Left renal pelvis (tissue), 4 donors: ENCODE measurements around the gene LPIN3. TPM values are rescaled to one million over a fixed set of nuclear protein-coding genes. Genes with fewer than 3 reads are reported as not detected.

Experiments
- DNase-seq, 4 donors: peaks; one replicate each; pipeline ENCODE4 v3.0.0-alpha.2; 2013; ENCODE audit warnings: low read depth in 4 of 4, low spot score in 3 of 4
- polyA plus RNA-seq, 4 donors: library from polyadenylated mRNA; unstranded; fragments of 120-200 nt; gene quantifications; one replicate each; pipeline ENCODE4 v1.2.1, GENCODE V29; 2013; ENCODE audit not compliant: insufficient read length in 4 of 4

Gene LPIN3
- polyA plus RNA-seq, 4 donors, result 5.6 to 19.6 (median 10.5) TPM

DNA sequence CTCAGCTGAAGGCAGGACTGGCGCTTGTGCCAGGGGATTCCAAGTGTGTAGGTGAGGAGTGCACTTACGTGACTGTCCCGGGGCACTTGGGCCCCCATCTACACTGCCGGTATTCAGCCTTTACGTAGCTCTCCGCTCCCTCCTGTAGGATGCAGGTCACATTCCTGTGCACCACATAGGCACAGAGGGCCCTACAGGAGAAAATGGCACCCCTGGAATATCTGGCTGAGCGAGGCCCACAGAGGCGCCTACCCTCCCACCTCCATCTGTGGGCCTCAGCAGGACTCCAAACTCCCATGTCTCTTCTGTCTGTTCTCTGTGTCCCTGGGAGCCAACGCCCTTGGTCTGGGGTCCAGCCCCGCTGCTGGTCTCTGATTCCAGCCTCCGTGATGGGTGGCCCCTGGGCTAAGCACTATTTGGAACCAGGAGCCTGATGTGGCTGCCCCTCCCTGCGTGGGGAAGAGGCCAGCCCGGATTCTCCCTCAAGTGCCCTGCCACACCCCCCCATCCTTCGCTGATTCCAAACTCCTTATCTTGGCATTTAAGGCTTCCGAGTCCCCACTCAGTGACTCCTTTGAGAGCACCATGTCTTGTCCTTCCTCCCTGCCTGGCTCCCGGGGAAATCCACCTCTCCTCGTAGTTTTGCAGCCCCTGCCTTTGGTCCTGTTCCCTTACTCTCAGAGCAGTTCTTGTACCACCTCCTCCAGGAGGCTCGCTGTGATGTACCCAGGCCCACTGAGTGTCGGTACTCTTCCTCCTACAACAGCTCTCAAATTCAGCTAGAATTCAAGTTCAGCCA is 24.5 kb downstream of the LPIN3 start:
- DNase-seq, result no peak

DNA sequence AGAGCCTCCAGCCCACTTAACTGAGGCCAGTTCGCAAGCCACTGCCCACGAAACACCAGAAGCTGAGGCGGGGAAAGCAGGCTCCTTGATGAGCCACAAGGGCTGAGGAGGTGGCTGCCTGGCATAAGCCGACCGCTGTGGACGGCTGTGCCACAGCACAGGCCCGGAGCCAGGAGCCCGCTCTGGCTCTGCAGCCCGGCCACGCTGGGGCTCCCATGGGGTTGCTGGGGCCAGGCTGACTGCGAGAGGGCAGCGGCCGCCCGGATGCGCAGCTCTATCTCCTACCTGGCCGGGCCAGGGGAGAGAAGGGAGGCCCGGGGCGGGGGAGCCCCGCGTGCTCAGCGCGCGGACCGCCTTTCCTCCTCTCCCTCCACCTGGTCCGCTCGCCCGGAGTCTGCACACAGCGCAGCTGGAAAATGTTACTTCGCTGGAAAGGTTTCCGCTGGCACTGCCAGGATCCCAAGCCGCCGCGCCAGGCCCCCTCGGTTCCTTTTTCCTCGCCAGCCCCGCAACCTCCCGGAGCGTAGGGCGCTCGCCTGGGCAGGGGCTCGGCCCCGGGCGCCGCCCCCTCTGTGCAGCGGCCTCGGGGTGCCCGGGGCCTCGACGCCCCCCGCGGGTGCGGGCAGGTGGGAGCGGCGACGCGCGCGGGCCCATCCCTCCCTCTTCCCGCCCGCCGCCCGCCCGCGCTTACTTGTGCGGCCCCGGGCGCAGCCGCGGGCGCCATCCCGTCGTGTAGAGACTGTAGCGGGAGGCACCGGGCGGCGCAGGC is 25.3 kb downstream of the LPIN3 start:
- DNase-seq, result no peak

DNA sequence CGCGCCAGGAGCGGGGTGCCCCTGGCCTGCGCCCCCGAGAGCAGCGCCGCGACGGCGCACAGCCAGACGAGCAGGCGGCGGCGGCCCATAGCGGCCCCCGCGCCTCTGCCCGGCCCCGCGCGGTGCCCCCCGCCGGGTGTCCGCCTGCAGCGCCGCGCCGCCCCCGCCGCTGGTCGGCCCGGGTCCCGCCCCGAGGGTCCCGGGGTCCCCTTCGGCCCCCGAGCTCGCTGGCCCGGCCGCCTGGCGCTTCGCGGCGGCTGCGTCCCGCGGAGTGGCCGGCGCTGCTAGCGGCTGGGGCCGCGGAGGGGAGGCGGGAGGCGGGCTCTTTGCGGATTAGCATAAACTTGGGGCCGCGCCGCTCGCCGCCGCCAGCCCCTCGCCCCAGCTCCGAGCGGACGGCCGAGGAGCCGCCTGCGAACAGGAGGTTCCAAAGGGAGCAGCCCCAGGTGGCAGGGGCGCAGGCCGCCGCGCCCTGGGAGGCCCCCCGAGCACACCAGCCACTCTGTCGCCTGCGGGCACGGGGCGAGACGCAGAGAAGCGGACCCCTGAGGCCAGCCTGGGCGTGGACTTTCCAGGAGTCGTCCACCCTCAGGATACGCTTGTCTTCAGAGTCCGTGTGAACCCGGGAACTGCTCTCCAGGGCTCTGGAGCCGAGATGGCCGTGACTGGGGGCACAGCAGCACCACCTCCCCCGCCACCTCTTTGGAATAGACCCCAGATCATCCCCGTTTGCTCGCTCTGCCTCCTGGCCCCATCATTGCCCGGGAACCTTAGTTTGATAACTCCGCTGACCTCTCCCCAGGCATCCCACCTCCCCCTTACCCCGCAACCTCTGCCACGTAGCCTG is 26.1 kb downstream of the LPIN3 start, which contains the start of gene EMILIN3:
EMILIN3 (minus strand) TSS at position 273 of the 847 bp plus-strand sequence; CDS start at position 89, 184 bp downstream.
- DNase-seq, result no peak

DNA sequence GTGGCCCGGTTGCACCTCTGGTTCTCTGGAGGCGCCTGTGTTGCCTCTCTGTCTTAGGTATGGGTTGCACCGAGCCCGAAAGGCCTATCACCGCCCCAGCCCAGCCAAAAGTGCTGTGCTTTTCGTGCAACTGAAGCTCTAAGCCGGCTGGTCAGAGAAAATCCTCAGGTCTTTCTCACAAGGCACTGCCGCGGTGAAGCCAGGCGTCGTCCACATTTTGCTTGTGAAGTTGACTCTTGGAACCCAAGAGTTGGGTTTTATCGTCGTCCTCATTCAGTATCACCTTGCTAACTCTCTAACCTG is 26.7 kb downstream of the LPIN3 start:
- DNase-seq, result no peak

DNA sequence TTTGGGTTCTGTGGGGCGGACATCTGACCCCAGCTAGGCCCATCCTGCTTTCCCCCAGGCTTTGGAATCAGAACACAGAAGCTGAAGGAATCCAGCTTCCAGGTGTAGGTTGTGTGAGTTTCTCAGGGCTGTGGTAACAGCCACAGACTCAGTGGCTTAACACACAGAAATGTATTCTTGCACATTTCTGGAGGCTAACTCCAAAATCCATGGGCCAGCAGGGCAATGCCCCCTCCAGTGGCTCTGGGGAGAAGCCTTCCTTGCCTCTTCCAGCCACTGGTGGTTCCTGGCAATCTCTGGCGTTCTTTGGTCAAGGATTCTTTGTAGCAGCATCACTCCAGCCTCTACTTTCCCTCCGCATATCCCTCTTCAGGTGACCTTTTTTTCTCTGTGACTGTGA is 27.3 kb downstream of the LPIN3 start:
- DNase-seq, result no peak

DNA sequence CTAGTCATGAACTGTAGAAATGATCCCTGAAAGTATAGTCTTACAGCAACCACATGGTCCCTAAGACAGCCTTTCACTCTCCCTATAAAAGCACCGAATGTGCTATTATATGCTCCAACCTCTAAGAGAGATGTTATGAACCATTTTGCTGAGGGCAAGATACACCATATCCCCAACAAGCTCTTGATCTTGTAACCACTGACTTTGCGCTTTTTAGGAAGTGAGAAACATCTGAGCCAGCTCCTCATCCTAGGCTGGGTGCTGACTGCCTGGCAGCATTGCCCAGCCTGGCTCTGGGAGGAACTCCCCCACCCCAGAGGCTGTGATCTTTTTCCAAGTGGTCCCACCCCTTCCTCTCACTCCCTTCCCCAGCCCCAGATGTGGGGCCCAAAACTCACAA is 29.1 kb downstream of the LPIN3 start:
- no peak for DNase-seq

DNA sequence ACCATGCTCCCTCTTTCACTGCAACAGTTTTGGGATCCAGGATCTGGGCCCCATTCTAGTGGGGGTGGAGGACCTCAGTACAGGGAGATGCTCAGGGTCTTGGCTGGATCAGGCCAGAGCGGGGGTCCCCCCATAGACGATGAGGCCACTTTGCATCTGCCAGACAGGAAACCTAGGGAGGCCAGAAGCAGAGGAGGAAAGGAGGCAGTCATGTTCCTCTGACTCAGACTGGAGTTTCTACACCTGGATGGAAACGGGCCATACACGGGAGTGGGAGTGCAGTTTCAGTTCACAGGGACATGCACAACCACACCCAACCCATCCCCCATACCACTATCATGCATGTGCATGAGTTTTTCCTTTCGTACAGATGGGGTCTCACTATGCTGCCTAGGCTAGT is 29.6 kb downstream of the LPIN3 start:
- DNase-seq, result no peak

DNA sequence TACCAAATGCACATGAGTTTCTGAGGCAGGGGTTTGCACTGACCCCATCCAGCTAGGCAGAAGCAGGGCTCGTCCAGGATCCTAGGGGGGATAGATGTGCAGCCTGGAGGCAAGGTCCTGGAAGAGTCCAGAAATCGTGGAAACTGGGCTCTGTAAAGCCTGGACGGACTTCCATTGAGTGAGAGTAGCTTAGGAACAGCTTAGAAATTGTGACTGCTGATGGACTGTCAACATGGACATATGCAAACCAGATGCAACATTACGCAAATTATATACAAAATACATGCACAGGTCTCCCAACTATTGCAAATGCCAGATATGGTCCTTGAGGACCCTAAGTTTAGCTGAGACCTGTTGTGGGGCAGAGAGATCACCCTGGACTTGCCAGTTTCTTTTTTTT is 30.8 kb downstream of the LPIN3 start:
- no peak for DNase-seq

DNA sequence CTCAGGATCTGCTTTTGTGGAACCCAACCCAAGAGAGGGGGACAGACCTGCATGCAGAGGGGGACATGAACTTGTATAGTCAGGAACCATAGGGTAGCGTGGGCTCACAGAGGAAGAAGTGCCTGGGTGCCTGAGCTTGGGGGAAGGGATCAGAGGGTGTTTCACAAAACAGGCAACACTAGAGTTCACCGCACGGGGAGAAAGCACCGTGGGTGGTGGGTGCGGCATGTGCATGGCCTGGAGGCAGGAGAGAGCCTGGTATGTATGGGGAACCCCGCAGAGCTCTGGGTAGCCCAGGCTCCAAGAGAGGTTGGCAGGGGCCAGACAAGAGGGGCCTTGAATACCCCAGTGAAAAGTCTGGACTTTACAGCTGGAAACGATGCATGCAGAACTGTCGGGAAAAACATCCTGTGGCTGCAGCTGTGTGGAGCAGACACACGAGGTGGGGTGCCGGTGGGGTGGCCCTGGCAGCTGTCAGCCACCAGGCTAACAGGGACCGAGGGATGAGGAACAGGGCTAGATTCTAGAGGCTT is 32.7 kb downstream of the LPIN3 start:
- DNase-seq, result no peak

DNA sequence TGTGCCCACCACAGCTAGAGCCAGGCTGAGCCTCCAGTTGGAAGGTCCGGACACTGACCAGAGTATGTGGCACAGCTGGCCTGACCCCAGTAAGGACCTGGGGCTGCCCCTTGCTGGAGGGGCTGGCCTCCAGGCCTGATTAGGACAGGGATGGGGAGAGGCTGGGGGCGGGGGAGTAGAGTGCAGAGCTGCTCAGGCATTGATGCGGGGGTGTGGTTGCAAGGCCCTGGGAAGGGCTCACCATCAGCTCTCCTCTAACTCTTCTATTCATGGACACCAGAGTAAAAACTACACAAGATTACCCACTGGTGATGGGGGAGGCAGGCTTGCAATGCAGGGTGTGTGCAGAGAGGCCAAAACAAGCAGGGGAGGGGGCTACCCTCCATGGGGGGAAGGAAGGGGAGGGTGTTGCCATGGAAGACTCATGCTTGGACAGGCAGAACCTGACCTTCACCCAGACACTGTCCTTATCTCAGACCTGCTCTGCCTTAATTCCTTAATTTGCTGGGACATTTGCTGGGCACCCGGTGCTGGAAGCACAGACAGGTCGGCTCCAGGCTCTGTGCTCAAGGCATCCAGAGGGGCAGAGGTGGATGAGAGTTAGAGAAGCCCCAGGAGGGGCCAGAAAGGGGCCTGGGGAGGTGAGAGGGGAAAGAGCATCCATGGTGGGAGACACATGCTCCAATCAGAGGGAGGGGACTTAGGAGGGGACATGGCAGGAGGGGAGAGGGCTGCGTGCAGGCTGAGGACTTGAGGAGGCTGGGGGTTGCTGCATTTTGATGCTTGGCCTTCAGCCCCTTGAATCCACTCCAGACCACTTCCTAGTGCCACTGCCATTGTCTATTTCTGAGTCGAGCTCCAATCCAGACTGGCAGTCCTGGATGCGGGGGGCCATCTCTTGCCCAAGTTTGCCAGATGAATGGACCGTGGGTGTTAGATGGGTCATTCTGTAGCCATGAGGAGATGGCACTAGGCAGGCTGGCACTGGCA is 33.6 kb downstream of the LPIN3 start:
- DNase-seq, result no peak

DNA sequence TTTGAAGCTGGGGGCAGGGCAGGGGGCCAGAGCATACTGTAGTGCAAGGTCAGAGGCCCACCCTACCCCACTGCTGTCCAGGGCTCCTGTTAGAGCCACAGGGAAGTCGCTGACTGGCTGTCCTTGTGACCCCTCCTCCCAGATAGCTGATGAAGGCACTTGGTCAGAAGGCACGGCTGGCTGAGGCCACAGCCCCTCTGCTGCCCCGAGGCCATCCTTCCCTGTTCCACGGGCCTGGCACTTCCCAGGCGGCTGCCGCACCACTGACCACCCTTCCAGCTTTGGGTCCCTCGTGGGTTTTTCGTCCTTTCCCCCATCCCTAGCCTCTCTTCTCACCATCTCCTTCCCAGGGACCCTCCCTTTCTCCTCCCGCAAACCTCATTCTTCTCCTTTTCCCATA is 35.2 kb downstream of the LPIN3 start:
- DNase-seq, result no peak

DNA sequence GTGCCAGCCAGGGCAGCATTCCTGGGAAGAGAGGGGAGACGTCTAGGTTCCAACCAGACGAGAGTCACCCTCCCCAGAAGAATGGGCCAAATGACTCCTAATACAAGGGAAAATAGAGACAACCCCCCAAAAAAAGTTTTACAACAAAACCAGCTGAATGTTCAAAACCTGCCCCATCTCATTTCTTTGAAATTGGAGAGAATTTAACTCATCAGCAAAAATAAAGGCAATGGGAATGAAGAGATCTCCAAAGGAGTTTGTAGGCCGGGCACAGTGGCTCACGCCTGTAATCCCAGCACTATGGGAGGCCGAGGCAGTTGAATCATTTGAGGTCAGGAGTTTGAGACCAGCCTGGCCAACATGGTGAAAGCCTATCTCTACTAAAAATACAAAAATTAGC is 35.7 kb downstream of the LPIN3 start:
- no peak for DNase-seq

DNA sequence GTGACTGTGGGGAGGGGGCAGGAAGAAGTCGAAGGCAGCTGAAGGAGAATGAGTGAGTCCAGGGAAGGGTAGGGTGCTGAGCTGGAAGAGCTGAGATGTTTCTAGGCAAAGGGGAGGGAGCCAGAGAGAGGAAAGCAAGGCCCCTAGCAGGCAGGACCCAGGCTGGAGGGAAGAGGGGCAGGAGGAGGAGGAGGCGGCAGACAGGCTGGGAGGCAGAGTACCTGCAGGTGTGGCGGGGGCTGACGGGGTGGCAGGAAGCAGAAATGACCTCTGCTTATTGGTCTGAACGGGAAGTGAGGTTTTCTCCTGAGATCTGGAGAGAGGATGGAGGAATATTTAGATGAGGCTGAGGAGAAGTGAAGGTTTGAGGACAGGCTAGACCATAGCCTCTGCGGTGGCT is 36.7 kb downstream of the LPIN3 start:
- DNase-seq, result no peak

DNA sequence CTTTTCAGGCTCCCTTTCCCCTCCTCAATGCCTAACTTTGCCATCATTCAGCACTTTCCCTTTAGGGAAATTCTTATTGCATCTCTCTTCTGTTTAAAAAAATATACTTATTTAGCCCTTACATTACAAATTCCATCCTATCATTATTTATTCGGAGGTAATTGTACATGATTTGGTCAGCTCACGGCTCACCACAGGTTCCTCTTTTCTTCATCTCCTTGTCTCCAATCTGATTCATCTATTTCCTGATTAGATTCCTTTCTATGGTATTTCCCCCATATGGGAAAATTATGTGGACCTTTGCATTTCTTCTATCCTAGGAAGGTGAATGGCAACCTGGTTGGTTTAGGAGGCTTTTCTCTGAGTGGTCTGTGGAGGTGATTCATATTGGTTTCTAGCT is 38.9 kb downstream of the LPIN3 start:
- no peak for DNase-seq

DNA sequence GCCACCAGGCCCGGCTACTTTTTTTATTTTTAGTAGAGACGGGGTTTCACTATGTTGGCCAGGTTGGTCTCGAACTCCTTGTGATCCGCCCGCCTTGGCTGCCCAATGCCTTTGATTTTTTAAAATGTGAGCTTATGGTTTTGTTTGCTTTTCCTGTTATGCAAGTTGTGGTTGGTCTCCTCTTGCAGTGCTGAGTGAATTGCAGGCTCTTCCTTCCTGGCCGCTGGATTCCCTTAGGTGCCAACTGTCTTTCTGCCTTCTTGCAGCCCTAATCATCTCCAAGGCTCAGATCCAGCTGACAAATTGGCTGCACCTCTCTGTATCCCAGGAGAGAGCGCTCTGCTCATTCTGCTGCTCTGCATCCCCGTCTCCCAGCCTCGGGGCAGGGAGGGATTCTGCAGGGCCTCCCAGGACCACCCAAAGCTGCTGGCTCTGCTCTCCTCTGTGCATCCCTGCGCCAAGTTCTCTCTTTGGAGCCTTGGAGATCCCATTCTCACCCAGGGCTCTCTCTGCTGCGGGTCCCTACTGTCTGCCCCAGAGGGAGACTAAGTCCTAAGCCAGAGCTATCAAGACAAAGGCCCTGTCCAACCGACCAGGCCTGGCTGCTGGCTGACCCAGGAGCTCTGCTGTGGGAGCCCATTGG is 40.1 kb downstream of the LPIN3 start:
- no peak for DNase-seq

DNA sequence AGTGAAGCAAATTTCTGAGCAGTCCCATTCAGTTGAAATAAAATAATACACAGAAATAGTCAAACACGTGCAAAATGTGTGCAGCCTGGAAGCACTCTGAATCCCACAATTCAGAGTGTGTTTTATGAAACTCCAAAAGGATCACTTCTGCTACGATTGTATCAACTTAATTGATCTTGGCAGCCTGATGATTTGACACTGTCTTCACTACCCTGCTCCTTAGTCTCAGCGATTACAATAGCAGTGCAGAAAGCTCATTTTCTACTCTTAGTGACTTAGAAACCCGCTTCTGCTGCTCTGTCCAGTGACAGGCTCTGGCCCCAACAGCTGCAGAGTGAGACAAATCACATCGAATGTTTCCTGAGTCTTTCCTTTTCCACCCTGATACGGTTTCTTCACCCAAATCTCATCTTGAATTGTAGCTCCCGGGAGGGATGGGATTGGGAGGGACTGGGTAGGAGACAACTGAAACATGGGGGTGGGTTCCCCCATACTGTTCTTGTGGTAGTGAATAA is 42.2 kb downstream of the LPIN3 start:
- no peak for DNase-seq

DNA sequence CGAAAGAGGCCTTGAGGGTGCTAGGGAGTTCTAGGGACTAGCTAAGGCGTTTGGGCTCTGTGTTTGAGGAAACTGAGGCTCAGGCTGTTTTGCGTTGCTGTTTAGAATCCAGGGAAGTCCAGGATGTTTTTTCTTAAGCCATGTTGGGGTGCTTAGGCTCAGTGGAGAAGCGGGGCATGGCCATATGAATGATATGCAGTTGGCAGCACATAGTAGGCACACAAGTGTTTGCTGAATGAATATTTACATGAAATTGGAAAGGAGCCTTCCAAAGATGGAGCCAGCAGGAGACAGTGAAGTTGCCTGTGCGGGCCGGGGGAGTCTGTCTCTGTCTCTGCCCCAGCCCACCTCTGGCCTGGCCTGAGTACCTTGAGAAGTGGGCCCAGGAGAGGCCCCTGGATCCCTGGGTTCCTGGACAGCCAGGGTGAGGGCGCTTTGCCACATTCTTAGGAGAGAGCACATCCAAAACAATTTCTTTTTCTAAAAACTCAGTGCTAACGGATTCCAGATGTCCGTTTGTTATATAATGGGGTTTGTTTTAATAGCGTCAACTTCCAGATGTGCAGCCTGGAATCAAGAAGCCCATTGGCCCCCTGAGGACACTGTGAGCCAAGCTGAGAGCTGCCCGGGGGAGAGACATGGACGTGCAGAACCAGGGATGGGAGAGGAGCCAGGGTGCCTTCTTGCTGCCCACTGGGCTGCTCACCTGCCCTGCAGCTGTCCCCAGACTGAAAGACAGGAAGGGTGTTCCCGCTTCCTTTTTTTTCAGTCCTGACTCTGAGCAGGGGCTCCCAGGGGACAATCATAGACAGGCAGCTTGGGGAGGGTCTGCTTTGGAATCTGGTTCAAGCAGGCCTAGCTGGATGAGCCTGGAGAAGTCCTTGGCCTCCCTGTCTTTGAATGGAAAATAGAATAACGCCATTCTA is 46.1 kb downstream of the LPIN3 start:
- DNase-seq, result no peak

DNA sequence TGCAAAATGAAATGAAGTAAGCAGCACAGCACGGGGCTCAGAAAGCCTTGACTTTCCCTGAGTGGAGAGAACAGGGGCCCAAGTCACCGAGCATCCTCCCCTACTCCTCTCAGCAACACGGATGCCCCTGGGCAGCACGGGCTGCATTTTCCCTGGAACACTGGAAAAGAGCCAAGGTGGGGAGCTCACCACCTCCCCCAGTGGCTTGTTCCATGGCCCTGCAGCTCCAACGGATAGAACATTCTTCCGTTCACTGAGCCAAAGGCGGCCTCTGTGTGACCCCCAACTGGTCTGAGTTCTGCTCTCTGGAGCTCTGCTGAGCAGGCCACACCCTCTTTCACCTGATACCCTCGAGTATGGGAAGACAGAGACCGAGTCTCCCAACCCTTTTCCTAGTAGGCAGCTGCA is 46.8 kb downstream of the LPIN3 start:
- no peak for DNase-seq
